ENCODE measurements around the gene EPB41L3.

The EPB41L3 gene

DNA sequence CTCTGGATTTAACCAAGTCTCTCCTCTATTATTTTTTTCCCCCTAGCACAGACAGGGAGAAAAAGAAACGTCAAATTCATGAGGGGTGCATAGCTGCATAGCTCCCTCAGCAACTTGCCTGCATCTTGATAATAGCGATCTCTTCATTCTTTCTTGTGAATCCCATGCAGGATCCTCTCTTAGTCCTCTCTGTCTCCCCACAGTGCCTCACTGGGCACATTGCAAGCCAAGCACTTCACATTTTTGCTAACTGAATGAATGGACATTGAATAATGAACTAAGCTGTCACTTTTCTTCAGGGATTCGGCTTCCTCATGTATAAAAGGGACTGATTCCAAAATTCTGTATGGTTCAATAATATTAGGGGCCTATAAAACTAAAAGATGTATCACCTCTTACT is 2.9 kb upstream of the EPB41L3 start:
- no peaks in the 10 kb centered on the region for H3K9me2 ChIP-seq (ENCODE audit: low read depth, low read length)
- TF ChIP-seq, protein P1, sequence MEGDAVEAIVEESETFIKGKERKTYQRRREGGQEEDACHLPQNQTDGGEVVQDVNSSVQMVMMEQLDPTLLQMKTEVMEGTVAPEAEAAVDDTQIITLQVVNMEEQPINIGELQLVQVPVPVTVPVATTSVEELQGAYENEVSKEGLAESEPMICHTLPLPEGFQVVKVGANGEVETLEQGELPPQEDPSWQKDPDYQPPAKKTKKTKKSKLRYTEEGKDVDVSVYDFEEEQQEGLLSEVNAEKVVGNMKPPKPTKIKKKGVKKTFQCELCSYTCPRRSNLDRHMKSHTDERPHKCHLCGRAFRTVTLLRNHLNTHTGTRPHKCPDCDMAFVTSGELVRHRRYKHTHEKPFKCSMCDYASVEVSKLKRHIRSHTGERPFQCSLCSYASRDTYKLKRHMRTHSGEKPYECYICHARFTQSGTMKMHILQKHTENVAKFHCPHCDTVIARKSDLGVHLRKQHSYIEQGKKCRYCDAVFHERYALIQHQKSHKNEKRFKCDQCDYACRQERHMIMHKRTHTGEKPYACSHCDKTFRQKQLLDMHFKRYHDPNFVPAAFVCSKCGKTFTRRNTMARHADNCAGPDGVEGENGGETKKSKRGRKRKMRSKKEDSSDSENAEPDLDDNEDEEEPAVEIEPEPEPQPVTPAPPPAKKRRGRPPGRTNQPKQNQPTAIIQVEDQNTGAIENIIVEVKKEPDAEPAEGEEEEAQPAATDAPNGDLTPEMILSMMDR (IDR thresholded peaks at IDR 0.05; ENCODE audit: low read length) = 0 out of 2 replicates have a peak, but pooled peaks have one; percentile 16
- TF ChIP-seq EZH2 (IDR thresholded peaks at IDR 0.05; ENCODE audit: borderline replicate concordance, low read length) = no peak
- H4K20me1 ChIP-seq (ENCODE audit: insufficient read depth, low read length) = no peaks in the 10 kb centered on the region
- no peak overlapping the region for H3K4me2 ChIP-seq (ENCODE audit: low read length)
- H3K36me3 ChIP-seq (ENCODE audit: insufficient read depth, low read length) = no peaks in the 10 kb centered on the region
- H3K9me3 ChIP-seq (ENCODE audit: low read length) = no peaks in the 10 kb centered on the region
- no peaks in the 10 kb centered on the region for H3K27me3 ChIP-seq (ENCODE audit: insufficient read depth, low read length)
- no peaks in the 10 kb centered on the region for H3F3A ChIP-seq (ENCODE audit: insufficient read depth, low read length)
- no peak overlapping the region for H3K9ac ChIP-seq (ENCODE audit: low read length)
- H3K4me3 ChIP-seq (ENCODE audit: low read depth, low read length, poor library complexity, severe bottlenecking) = no peak overlapping the region
- H3K27ac ChIP-seq (ENCODE audit: low read depth, low read length, poor library complexity, severe bottlenecking) = no peak overlapping the region
- no peak overlapping the region for H2AFZ ChIP-seq (ENCODE audit: low read length)
- no peaks in the 10 kb centered on the region for H3K4me1 ChIP-seq (ENCODE audit: insufficient read depth, low read length, severe bottlenecking)
- H3K79me2 ChIP-seq (ENCODE audit: insufficient read depth, low read length) = no peaks in the 10 kb centered on the region

DNA sequence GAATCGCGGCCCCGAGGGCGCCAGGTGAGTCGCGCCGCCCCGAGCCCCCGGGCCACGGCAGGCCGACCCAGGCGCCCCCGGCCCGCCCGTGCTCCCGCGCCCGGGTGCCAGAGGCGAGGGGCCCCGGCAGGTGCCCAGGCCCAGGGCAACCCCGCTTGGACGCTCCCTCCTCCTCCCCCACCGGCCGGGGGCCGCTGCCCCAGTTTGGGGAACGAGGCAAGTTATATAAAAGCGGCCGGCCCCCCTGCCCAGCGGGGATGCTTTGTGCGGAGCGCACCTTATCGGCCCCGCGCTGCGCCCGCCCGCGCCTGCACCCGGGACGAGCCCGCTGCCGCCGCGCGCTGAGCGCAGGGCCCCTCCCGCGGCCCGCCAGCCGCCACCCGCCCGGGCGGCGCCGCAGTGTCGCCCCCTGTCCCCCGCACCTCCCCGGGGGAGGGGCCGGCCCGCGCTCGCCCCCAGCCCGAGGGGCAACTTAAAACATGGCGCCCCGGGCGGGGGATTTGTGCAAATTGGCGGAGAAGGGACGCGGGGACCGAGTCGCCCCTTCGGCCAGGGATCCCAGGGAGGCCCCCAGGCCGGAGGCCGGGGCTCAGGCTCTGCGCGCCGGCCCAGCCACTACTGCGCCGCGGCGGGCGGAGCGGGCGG is 639 bp downstream of the EPB41L3 start:
- H4K20me1 ChIP-seq (ENCODE audit: insufficient read depth, low read length) = no peaks in the 10 kb centered on the region; the same call in 1 of the 2 replicates
- no peaks in the 10 kb centered on the region for H3K4me1 ChIP-seq (ENCODE audit: insufficient read depth, low read length, severe bottlenecking)
- no peak overlapping the region for H2AFZ ChIP-seq (ENCODE audit: low read length)
- H3K4me3 ChIP-seq (ENCODE audit: low read depth, low read length, poor library complexity, severe bottlenecking) = no peak overlapping the region
- peaks cover 3% of the 10 kb centered on the region; the same call in 1 of the 2 replicates for H3K9me2 ChIP-seq (ENCODE audit: low read depth, low read length)
- no peak overlapping the region for H3K9ac ChIP-seq (ENCODE audit: low read length)
- no peaks in the 10 kb centered on the region for H3K79me2 ChIP-seq (ENCODE audit: insufficient read depth, low read length)
- no peak overlapping the region for H3K4me2 ChIP-seq (ENCODE audit: low read length)
- H3F3A ChIP-seq (ENCODE audit: insufficient read depth, low read length) = no peaks in the 10 kb centered on the region
- TF ChIP-seq, protein P1 (IDR thresholded peaks at IDR 0.05; ENCODE audit: low read length) = no peak
- no peak for TF ChIP-seq EZH2 (IDR thresholded peaks at IDR 0.05; ENCODE audit: borderline replicate concordance, low read length)
- no peaks in the 10 kb centered on the region for H3K36me3 ChIP-seq (ENCODE audit: insufficient read depth, low read length)
- H3K27ac ChIP-seq (ENCODE audit: low read depth, low read length, poor library complexity, severe bottlenecking) = no peak overlapping the region
- no peaks in the 10 kb centered on the region for H3K27me3 ChIP-seq (ENCODE audit: insufficient read depth, low read length)
- no peaks in the 10 kb centered on the region for H3K9me3 ChIP-seq (ENCODE audit: low read length)

DNA sequence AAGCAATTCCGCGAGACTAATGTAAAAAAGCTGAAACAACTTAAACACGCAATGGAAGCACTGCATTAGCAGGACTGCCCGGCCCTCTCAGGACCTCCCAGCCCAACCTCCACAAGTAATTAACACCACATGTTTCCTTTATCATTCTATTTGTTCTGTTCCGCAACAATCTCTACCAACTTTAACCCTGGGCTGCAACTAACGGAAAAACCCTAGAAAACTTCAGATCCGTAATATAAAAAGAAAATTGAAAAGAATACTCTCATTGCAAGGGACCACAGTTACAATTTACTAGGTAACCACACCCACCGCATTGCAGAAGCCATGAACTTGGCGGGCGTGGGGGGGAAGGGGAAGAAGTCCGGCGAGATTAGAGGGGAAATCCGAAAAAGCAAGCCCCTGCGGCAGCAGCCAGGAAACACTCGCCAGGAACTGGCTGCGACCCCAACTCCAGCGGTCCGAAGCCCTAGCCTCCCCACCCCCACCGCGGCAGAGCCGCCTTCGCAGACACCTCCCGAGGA is 1.2 kb downstream of the EPB41L3 start:
- TF ChIP-seq, protein P1 (IDR thresholded peaks at IDR 0.05; ENCODE audit: low read length) = no peak
- no peak for TF ChIP-seq EZH2 (IDR thresholded peaks at IDR 0.05; ENCODE audit: borderline replicate concordance, low read length)
- Histone ChIP-seq H3K4me3 (ENCODE audit: low read depth, low read length, poor library complexity, severe bottlenecking) (no peak overlapping the region), H3K9ac (ENCODE audit: low read length) (no peak overlapping the region), H3K9me2 (ENCODE audit: low read depth, low read length) (peaks cover 3% of the 10 kb centered on the region; the same call in 1 of the 2 replicates), H3F3A (ENCODE audit: insufficient read depth, low read length) (no peaks in the 10 kb centered on the region), H4K20me1 (ENCODE audit: insufficient read depth, low read length) (no peaks in the 10 kb centered on the region; the same call in 1 of the 2 replicates), H3K27ac (ENCODE audit: low read depth, low read length, poor library complexity, severe bottlenecking) (no peak overlapping the region), H2AFZ (ENCODE audit: low read length) (no peak overlapping the region), H3K4me2 (ENCODE audit: low read length) (no peak overlapping the region), H3K79me2 (ENCODE audit: insufficient read depth, low read length) (no peaks in the 10 kb centered on the region), H3K27me3 (ENCODE audit: insufficient read depth, low read length) (no peaks in the 10 kb centered on the region), H3K9me3 (ENCODE audit: low read length) (no peaks in the 10 kb centered on the region), H3K36me3 (ENCODE audit: insufficient read depth, low read length) (no peaks in the 10 kb centered on the region), H3K4me1 (ENCODE audit: insufficient read depth, low read length, severe bottlenecking) (no peaks in the 10 kb centered on the region)

Measured in OCI-LY1 (cell line).